Endothelial cell of umbilical vein (primary cell): ENCODE measurements around the gene ACSM4. TPM values are rescaled to one million over a fixed set of nuclear protein-coding genes. Genes with fewer than 3 reads are reported as not detected.

ENCODE experiments used
- BruUV-seq: library from RNA; stranded (reverse); fragments of 400-500 nt; replicated peaks from 2 replicates; lab custom pipeline; 2021; lab: Mats Ljungman, UMichigan
- CTCF ChIA-PET: fragments of 300-600, 350-600 bp; sonication (Branson Sonifier 250); formaldehyde crosslinking; loops from one replicate; lab custom pipeline; 2021; ENCODE audit warnings: antibody characterized with exemption, inconsistent platforms; lab: Charles Lee
- POLR2A ChIA-PET: fragments of 300-600, 350-600 bp; sonication (Branson Sonifier 250); formaldehyde crosslinking; loops from one replicate; lab custom pipeline; 2021; ENCODE audit warnings: antibody characterized with exemption, inconsistent platforms; lab: Charles Lee
- DNase-seq: peaks from one replicate; pipeline ENCODE4 v3.0.0-alpha.2; 2011; ENCODE audit warnings: low read depth, low spot score
- FAIRE-seq: peaks from 2 replicates; lab custom pipeline; 2011; peaks lifted over from hg19 to GRCh38; lab: Jason Lieb, UNC
- H2AFZ ChIP-seq: 2 replicates; pipeline ENCODE4 v1.6.0; 2012; ENCODE audit warnings: low read depth, low read length, control low read depth, inconsistent platforms
- H3K27ac ChIP-seq: 2 replicates; pipeline ENCODE4 v1.5.1; 2011; ENCODE audit warnings: low read depth, mild to moderate bottlenecking, control low read depth, low read length, moderate library complexity; ENCODE audit not compliant: insufficient read depth
- H3K27me3 ChIP-seq, 2 experiments: 2 replicates each; pipeline versions ENCODE4 v1.6.0 to v1.6.1; 2011; ENCODE audit warnings: low read length in 2 of 2, mixed read lengths in 1 of 2; ENCODE audit not compliant: control insufficient read depth in 2 of 2, insufficient read depth in 2 of 2
- H3K36me3 ChIP-seq, 2 experiments: 2 replicates in 1 of 2; 3 replicates in 1 of 2; pipeline ENCODE4 v1.5.1; 2011; ENCODE audit warnings: low read length in 2 of 2, mild to moderate bottlenecking in 1 of 2, moderate library complexity in 1 of 2; ENCODE audit not compliant: control insufficient read depth in 2 of 2, insufficient read depth in 2 of 2; ENCODE audit errors: extremely low read depth in 1 of 2
- H3K4me1 ChIP-seq: 3 replicates; pipeline ENCODE4 v1.5.1; 2011; ENCODE audit warnings: mild to moderate bottlenecking, low read length; ENCODE audit not compliant: control insufficient read depth, insufficient read depth; ENCODE audit errors: extremely low read depth
- H3K4me2 ChIP-seq: 2 replicates; pipeline ENCODE4 v1.6.1; 2011; ENCODE audit warnings: low read length, control low read depth, mixed read lengths; ENCODE audit not compliant: insufficient read depth
- H3K4me3 ChIP-seq, 3 experiments: fragments of 200-600 bp in 1 of 3; sonication (generic), shearing (Covaris generic) in 1 of 3; replicated peaks in 1 of 3; 2 replicates each; pipeline ENCODE4 v1.5.1; 2011 to 2016; ENCODE audit warnings: control low read depth in 3 of 3, low read length in 3 of 3, mild to moderate bottlenecking in 2 of 3, inconsistent platforms in 1 of 3, low read depth in 1 of 3, moderate library complexity in 1 of 3; ENCODE audit not compliant: insufficient read depth in 1 of 3
- H3K79me2 ChIP-seq: 2 replicates; pipeline ENCODE4 v1.6.0; 2012; ENCODE audit warnings: low read length, inconsistent platforms; ENCODE audit not compliant: control insufficient read depth, insufficient read depth
- H3K9ac ChIP-seq: replicated peaks from 2 replicates; pipeline ENCODE3; 2011; ENCODE audit warnings: low read length, control low read depth; ENCODE audit not compliant: insufficient read depth; ENCODE audit errors: extremely low read depth
- H3K9me1 ChIP-seq: replicated peaks from 3 replicates; pipeline ENCODE4 v1.6.0; 2011; ENCODE audit warnings: mild to moderate bottlenecking, low read length; ENCODE audit not compliant: control insufficient read depth, insufficient read depth; ENCODE audit errors: extremely low read depth
- H3K9me3 ChIP-seq: replicated peaks from 2 replicates; pipeline ENCODE4 v1.5.1; 2012; ENCODE audit warnings: low read length, inconsistent platforms; ENCODE audit not compliant: control insufficient read depth, insufficient read depth
- H4K20me1 ChIP-seq: replicated peaks from 2 replicates; pipeline ENCODE3; 2011; ENCODE audit warnings: mild to moderate bottlenecking, low read length; ENCODE audit not compliant: control insufficient read depth, insufficient read depth; ENCODE audit errors: extremely low read depth
- CTCF ChIP-seq, 2 donors: IDR thresholded peaks; 1 replicate in 1 of 2; 2 replicates in 1 of 2; pipeline ENCODE4 v1.5.1; 2011; ENCODE audit warnings: low read length in 2 of 2, mild to moderate bottlenecking in 2 of 2, moderate library complexity in 2 of 2, control low read depth in 1 of 2, inconsistent platforms in 1 of 2, low read depth in 1 of 2; ENCODE audit not compliant: insufficient read depth in 1 of 2; ENCODE audit errors: extremely low read depth in 1 of 2
- EZH2 ChIP-seq: IDR thresholded peaks from 2 replicates; pipeline ENCODE4 v1.6.1; 2012; ENCODE audit warnings: borderline replicate concordance, low read depth, mild to moderate bottlenecking, moderate library complexity, low read length, inconsistent platforms; ENCODE audit not compliant: severe bottlenecking
- FOS ChIP-seq: IDR thresholded peaks from 2 replicates; pipeline ENCODE4 v1.6.1; 2011; ENCODE audit warnings: mild to moderate bottlenecking, low read length, moderate library complexity, borderline replicate concordance; ENCODE audit not compliant: insufficient read depth
- GATA2 ChIP-seq: IDR thresholded peaks from 2 replicates; pipeline ENCODE4 v1.7.0; 2011; ENCODE audit warnings: low read depth, mild to moderate bottlenecking, moderate library complexity, mixed read lengths, low read length; ENCODE audit not compliant: insufficient read length, insufficient read depth
- MAX ChIP-seq: IDR thresholded peaks from 2 replicates; pipeline ENCODE4 v1.6.1; 2011; ENCODE audit not compliant: insufficient read depth, insufficient read length
- MYC ChIP-seq: IDR thresholded peaks from one replicate; pipeline ENCODE4 v1.6.1; 2011; ENCODE audit warnings: mild to moderate bottlenecking, low read depth, low read length
- POLR2AphosphoS5 ChIP-seq: IDR thresholded peaks from 2 replicates; pipeline ENCODE4 v1.6.1; 2012; ENCODE audit warnings: low read depth, mild to moderate bottlenecking, control low read depth, low read length, moderate library complexity; ENCODE audit not compliant: insufficient read depth
- dilution Hi-C: fragments of 300-500 bp; cut with MboI; formaldehyde crosslinking; loops from one replicate; pipeline ENCODE4 v1.15.0; 2019; ENCODE audit warnings: low sequenced_read_pairs; ENCODE audit not compliant: extremely low pct_ligation_motif_present
- intact Hi-C: fragments of 100-400 bp; cut with micrococcal nuclease; formaldehyde crosslinking; loops from one replicate; pipeline ENCODE4 v1.10.0; 2022
- polyA plus RNA-seq, 4 experiments: library from polyadenylated mRNA; depleted of rRNA in 3 of 4; stranded (reverse) in 3 of 4; unstranded in 1 of 4; fragments of >200 nt; gene quantifications; 2 replicates each; pipeline versions ENCODE4 v1.2.1 to v1.2.3, GENCODE V29; 2011 to 2012; ENCODE audit warnings: missing spikeins in 1 of 4
- total RNA-seq: library from RNA; stranded (reverse); gene quantifications from 2 replicates; pipeline ENCODE4 v1.2.3, GENCODE V29; 2021

Gene ACSM4
- total and polyA plus RNA-seq, 2 donors (not counting 3 experiments of a cell fraction or from before 2014, with no cell fraction given), result not detected

DNA sequence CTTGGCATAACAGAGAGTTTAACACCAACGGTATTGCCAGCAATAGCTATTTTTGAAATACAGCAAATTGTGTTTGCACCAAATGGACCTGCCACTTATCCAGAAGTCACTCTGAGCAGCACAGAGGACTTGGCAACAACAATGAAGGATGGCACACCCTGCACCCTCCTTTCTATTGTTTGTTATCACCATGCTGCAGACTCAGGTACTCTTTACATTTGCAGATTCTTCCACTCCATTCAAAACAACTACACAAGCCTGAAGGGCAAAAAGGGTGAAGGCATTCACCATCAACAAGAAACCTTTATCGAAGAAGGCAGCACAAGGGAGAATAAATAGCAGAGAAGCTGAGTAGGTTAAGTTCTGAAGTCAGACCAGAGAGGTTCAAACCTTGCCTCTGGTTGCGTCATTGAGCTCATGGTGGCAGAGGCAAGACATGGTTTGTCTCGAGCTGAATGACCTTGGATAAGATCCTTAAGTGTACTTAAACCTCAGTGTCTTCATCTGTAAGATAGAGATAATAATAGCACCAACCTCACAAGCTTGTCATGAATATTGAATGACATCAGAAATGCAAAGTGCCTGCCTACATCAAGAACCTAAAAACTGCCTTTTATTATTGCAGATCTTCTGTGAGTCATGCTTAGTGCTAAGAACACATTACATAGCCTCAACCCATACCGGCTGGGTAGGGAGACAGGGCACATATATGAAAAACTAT lies 1.4 kb upstream of the ACSM4 start:
- intact Hi-C loops, result no loop called here
- dilution Hi-C loops, result no loop called here
- Histone ChIP-seq H3K27me3 (peaks cover 0 to 2% of the 10 kb centered on the region in 2 experiments), H3K9me1 (no peaks in the 10 kb centered on the region), H3K27ac (no peak overlapping the region), H3K4me1 (no peaks in the 10 kb centered on the region), H3K4me2 (no peak overlapping the region), H3K9ac (no peak overlapping the region), H3K36me3 (no peaks in the 10 kb centered on the region), H3K79me2 (no peaks in the 10 kb centered on the region), H2AFZ (no peak overlapping the region), H3K4me3 (no peak overlapping the region), H3K9me3 (no peaks in the 10 kb centered on the region), H4K20me1 (no peaks in the 10 kb centered on the region)
- POLR2A ChIA-PET, result no interaction called here
- no peak for TF ChIP-seq GATA2
- TF ChIP-seq EZH2, result no peak
- FAIRE-seq, result no peak
- no peak for DNase-seq
- no TSS peak for BruUV-seq
- CTCF ChIA-PET, result no interaction called here

GRCh38 chr12:7303230-7303629 lies 642 bp upstream of the ACSM4 start:
- Histone ChIP-seq H3K4me1 (no peaks in the 10 kb centered on the region), H3K9me3 (no peaks in the 10 kb centered on the region), H3K4me3 (no peak overlapping the region), H4K20me1 (no peaks in the 10 kb centered on the region), H3K9ac (no peak overlapping the region), H2AFZ (no peak overlapping the region), H3K27me3 (peaks cover 0 to 2% of the 10 kb centered on the region in 2 experiments), H3K27ac (no peak overlapping the region), H3K36me3 (no peaks in the 10 kb centered on the region), H3K79me2 (no peaks in the 10 kb centered on the region), H3K9me1 (no peaks in the 10 kb centered on the region), H3K4me2 (no peak overlapping the region)
- dilution Hi-C loops, result no loop called here
- BruUV-seq, result no TSS peak
- DNase-seq, result no peak
- TF ChIP-seq MAX (no peak), MYC (no peak), FOS (no peak), POLR2AphosphoS5 (no peak), CTCF (IDR thresholded peaks at IDR 0.05; ENCODE audit: extremely low read depth in 1 of 2, insufficient read depth in 1 of 2, low read depth in 1 of 2, low read length in 2 of 2) (no peak), GATA2 (no peak)
- intact Hi-C loops, result no loop called here
- ChIA-PET POLR2A (no interaction called here), CTCF (interaction anchor here (0.6 kb wide), 1 partner anchor 473 kb away, joined by 3 read pairs; no protein-coding TSS in a partner anchor)
- no peak for FAIRE-seq
